GM12878 (cell line): ENCODE measurements around the gene NRP1. TPM values are rescaled to one million over a fixed set of nuclear protein-coding genes. Genes with fewer than 3 reads are reported as not detected.

ENCODE experiments used
- ATAC-seq: fragments of 200-7000 bp; cut with Tn5 transposase; 3 replicates; pipeline ENCODE4 v1.9.1; 2020; ENCODE audit warnings: mild to moderate bottlenecking, moderate library complexity
- BruUV-seq: library from RNA; stranded (reverse); fragments of 400-500 nt; replicated peaks from 2 replicates; lab custom pipeline; 2021; lab: Mats Ljungman, UMichigan
- CTCF ChIA-PET: fragments of 300-600 bp; sonication (Branson Sonifier 250); formaldehyde crosslinking; extraction: SDS; loops from one replicate; lab custom pipeline; 2021; ENCODE audit warnings: inconsistent platforms; lab: Yijun Ruan, JAX
- POLR2A ChIA-PET: fragments of 350-600 bp; formaldehyde crosslinking; extraction: SDS; loops from one replicate; lab custom pipeline; 2021; ENCODE audit warnings: inconsistent platforms; lab: Charles Lee
- RAD21 ChIA-PET: fragments of 300-600 bp; sonication (Branson Sonifier 250); formaldehyde crosslinking; loops from one replicate; lab custom pipeline; 2023; ENCODE audit warnings: antibody characterized with exemption; ENCODE audit not compliant: unreplicated experiment; lab: Charles Lee
- SMC1A ChIA-PET: fragments of 300-600 bp; sonication (Branson Sonifier 250); formaldehyde crosslinking; loops from one replicate; lab custom pipeline; 2023; ENCODE audit not compliant: unreplicated experiment, uncharacterized antibody; lab: Charles Lee
- DNase-seq: peaks from one replicate; pipeline ENCODE4 v3.0.0-alpha.2; 2011; ENCODE audit warnings: low read depth, low spot score
- FAIRE-seq: peaks from 3 replicates; lab custom pipeline; 2011; peaks lifted over from hg19 to GRCh38; lab: Jason Lieb, UNC
- H2AFZ ChIP-seq: 2 replicates; pipeline ENCODE4 v1.6.0; 2011; ENCODE audit warnings: low read depth, low read length, control low read depth; ENCODE audit not compliant: control insufficient read depth
- H3K27ac ChIP-seq: 2 replicates; pipeline ENCODE4 v1.5.1; 2011; ENCODE audit warnings: control low read depth; ENCODE audit not compliant: control insufficient read depth, insufficient read depth
- H3K27me3 ChIP-seq, 2 experiments: replicated peaks in 1 of 2; 2 replicates each; pipeline versions ENCODE4 v1.6.0 to v1.6.1; 2011; ENCODE audit warnings: low read length in 1 of 2; ENCODE audit not compliant: control insufficient read depth in 2 of 2, insufficient read depth in 2 of 2
- H3K36me3 ChIP-seq, 2 experiments: 2 replicates each; pipeline ENCODE4 v1.5.1; 2011; ENCODE audit warnings: low read length in 1 of 2; ENCODE audit not compliant: control insufficient read depth in 2 of 2, insufficient read depth in 2 of 2
- H3K4me1 ChIP-seq: 2 replicates; pipeline ENCODE4 v1.6.1; 2011; ENCODE audit warnings: mild to moderate bottlenecking, low read length, moderate library complexity, mixed read lengths; ENCODE audit not compliant: control insufficient read depth, insufficient read depth
- H3K4me2 ChIP-seq: 2 replicates; pipeline ENCODE4 v1.6.0; 2011; ENCODE audit warnings: control low read depth; ENCODE audit not compliant: control insufficient read depth, insufficient read depth
- H3K4me3 ChIP-seq: fragments of 200-600 bp; sonication (generic); 2 replicates; pipeline ENCODE4 v1.5.1; 2016
- H3K79me2 ChIP-seq: 2 replicates; pipeline ENCODE4 v1.6.0; 2011; ENCODE audit warnings: low read length; ENCODE audit not compliant: control insufficient read depth, insufficient read depth
- H3K9ac ChIP-seq: 2 replicates; pipeline ENCODE4 v1.8.0; 2011; ENCODE audit warnings: low read length, control low read depth, mixed read lengths; ENCODE audit not compliant: control insufficient read depth, insufficient read depth
- H3K9me3 ChIP-seq: replicated peaks from 3 replicates; pipeline ENCODE4 v1.5.1; 2011; ENCODE audit warnings: mild to moderate bottlenecking, low read length; ENCODE audit not compliant: control insufficient read depth, insufficient read depth
- H4K20me1 ChIP-seq: 2 replicates; pipeline ENCODE4 v1.6.0; 2011; ENCODE audit not compliant: control insufficient read depth, insufficient read depth
- BCL3 ChIP-seq: IDR thresholded peaks from 2 replicates; pipeline ENCODE4 v1.6.1; 2011; ENCODE audit warnings: borderline replicate concordance, low read depth, mild to moderate bottlenecking, moderate library complexity, low read length; ENCODE audit not compliant: insufficient read depth, poor library complexity, severe bottlenecking
- CBX5 ChIP-seq: sonication (generic); IDR thresholded peaks from 2 replicates; pipeline ENCODE4 v1.6.1; 2016; ENCODE audit warnings: low read depth, moderate library complexity, mild to moderate bottlenecking, inconsistent platforms
- DPF2 ChIP-seq: fragments of 450-650 bp; IDR thresholded peaks from 2 replicates; pipeline ENCODE4 v1.6.1; 2017; ENCODE audit warnings: mild to moderate bottlenecking
- E4F1 ChIP-seq: fragments of 450-650 bp; IDR thresholded peaks from 2 replicates; pipeline ENCODE4 v1.6.1; 2018; ENCODE audit warnings: borderline replicate concordance, mild to moderate bottlenecking; ENCODE audit not compliant: partially characterized antibody
- EGR1 ChIP-seq, 2 experiments: IDR thresholded peaks; 1 replicate in 1 of 2; 2 replicates in 1 of 2; pipeline ENCODE4 v1.6.1; 2011 to 2012; ENCODE audit warnings: low read depth in 2 of 2, low read length in 2 of 2, borderline replicate concordance in 1 of 2, mild to moderate bottlenecking in 1 of 2, moderate library complexity in 1 of 2
- GABPA ChIP-seq: IDR thresholded peaks from 2 replicates; pipeline ENCODE4 v1.6.1; 2014; ENCODE audit warnings: antibody characterized with exemption, low read depth, mild to moderate bottlenecking, inconsistent platforms
- NFYB ChIP-seq: IDR thresholded peaks from 2 replicates; pipeline ENCODE4 v1.6.1; 2011; ENCODE audit warnings: low read depth, mild to moderate bottlenecking, low read length, improper control_type of control experiment, moderate library complexity; ENCODE audit not compliant: insufficient read depth
- PAX5 ChIP-seq: IDR thresholded peaks from 2 replicates; pipeline ENCODE4 v1.6.1; 2011; ENCODE audit warnings: low read depth, low read length, borderline replicate concordance
- PML ChIP-seq: IDR thresholded peaks from 2 replicates; pipeline ENCODE4 v1.6.1; 2012; ENCODE audit warnings: low read length, inconsistent platforms
- REST ChIP-seq: IDR thresholded peaks from 2 replicates; pipeline ENCODE4 v1.6.1; 2012; ENCODE audit warnings: mild to moderate bottlenecking, low read depth, low read length
- TAF1 ChIP-seq: IDR thresholded peaks from 2 replicates; pipeline ENCODE4 v1.6.1; 2011; ENCODE audit warnings: mild to moderate bottlenecking, low read depth, low read length, borderline replicate concordance
- TCF7 ChIP-seq: IDR thresholded peaks from 2 replicates; pipeline ENCODE4 v1.6.1; 2014; ENCODE audit warnings: antibody characterized with exemption, borderline replicate concordance
- WGBS: methylation state at CpG from one replicate; pipeline ENCODE4 v1.1.6; 2016; ENCODE audit warnings: low lambda C conversion rate; ENCODE audit not compliant: insufficient replicate concordance, insufficient coverage; ENCODE audit errors: missing lambda C conversion rate; 5-methylcytosine and 5-hydroxymethylcytosine counted together
- in situ Hi-C: fragments of 300-500 bp; cut with MboI; formaldehyde crosslinking; loops from 9 replicates; pipeline ENCODE4 v1.14.3; 2018; ENCODE audit warnings: mixed read lengths
- intact Hi-C: fragments of 100-400 bp; cut with micrococcal nuclease; formaldehyde crosslinking; loops from one replicate; pipeline ENCODE4 v1.14.2; 2022; ENCODE audit not compliant: unreplicated experiment
- polyA plus RNA-seq, 11 experiments: library from polyadenylated mRNA; depleted of rRNA in 4 of 11; unstranded in 6 of 11; stranded (reverse) in 5 of 11; fragments of >200 nt; fragmentation: Nextera tagmentation in 4 of 11; fragmentation: Illumina TruSeq in 1 of 11; extraction: Ambion mirVana in 4 of 11; extraction: Trizol in 1 of 11; gene quantifications; 1 replicate in 1 of 11; 2 replicates in 10 of 11; pipeline versions ENCODE4 v1.2.1 to v1.2.3, GENCODE V29; 2011 to 2016; ENCODE audit warnings: inconsistent platforms in 2 of 11, missing spikeins in 2 of 11, low read depth in 1 of 11
- total RNA-seq, 4 experiments: library from RNA; depleted of rRNA in 3 of 4; stranded (reverse); fragments of >200 nt in 3 of 4; fragmentation: Illumina TruSeq in 1 of 4; extraction: Trizol in 1 of 4; gene quantifications; 2 replicates each; pipeline versions ENCODE4 v1.2.1 to v1.2.3, GENCODE V29; 2013 to 2021
- TF ChIP-seq, protein P1 (sequence below): fragments of 450-650 bp; formaldehyde crosslinking; IDR thresholded peaks from 2 replicates; pipeline ENCODE4 v1.5.0; 2022; ENCODE audit warnings: mild to moderate bottlenecking, missing genetic modification characterization

NRP1 gene
- total and polyA plus RNA-seq, 10 of the 15 experiments (the other 5 are each of a cell fraction or from before 2014, with no cell fraction given): 0.11 to 12.1 (median 0.52) TPM

DNA sequence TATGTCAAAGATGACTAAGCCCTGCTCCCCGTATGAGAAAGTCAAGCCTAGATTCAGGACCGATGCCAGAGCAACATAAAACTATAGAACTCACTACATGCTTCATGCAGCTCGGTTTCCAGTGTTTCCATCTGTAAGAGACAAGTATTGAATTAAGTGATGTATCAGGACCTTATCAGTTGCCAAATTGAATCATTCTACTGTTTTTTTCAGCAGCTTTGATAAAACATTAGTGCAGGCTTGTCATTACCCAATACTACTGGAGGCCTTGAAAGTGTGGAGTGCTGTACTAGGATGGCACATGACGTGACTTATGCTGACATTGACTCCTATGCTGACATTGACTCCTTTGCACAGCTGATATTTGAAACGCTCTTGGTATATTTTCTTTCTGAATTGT is 10.8 kb upstream of the NRP1 start:
- Histone ChIP-seq H3K4me1 (no peaks in the 10 kb centered on the region), H3K9ac (no peak overlapping the region), H3K9me3 (no peaks in the 10 kb centered on the region), H2AFZ (no peak overlapping the region), H4K20me1 (no peaks in the 10 kb centered on the region), H3K27ac (no peak overlapping the region), H3K36me3 (no peaks in the 10 kb centered on the region), H3K4me2 (no peak overlapping the region), H3K4me3 (no peak overlapping the region), H3K27me3 (peaks cover 0 to 2% of the 10 kb centered on the region in 2 experiments; a peak in 1 of 4 replicates), H3K79me2 (no peaks in the 10 kb centered on the region)
- no TSS peak for BruUV-seq
- RAD21 ChIA-PET: no interaction called here
- SMC1A ChIA-PET: interaction anchor here (0.8 to 1.6 kb wide), 6 partner anchors 11 to 631 kb away, joined by 3 to 5 read pairs (median 3); partner anchors contain the start of gene NRP1
- POLR2A ChIA-PET: no interaction called here
- 14% methylated on average over 5 of the region's 5 CpGs for whole genome bisulfite sequencing
- intact Hi-C loops (no loop called here), in situ Hi-C loops (no loop called here)
- CTCF ChIA-PET: no interaction called here
- FAIRE-seq (no peak), ATAC-seq (no peak), DNase-seq (no peak)
- TF ChIP-seq NFYB (no peak), GABPA (no peak), PAX5 (no peak), TCF7 (no peak), EGR1 (IDR thresholded peaks at IDR 0.05; ENCODE audit: borderline replicate concordance in 1 of 2, low read depth in 2 of 2, low read length in 2 of 2) (no peak), REST (no peak), DPF2 (no peak), TAF1 (no peak), BCL3 (no peak), CBX5 (no peak), E4F1 (no peak), PML (no peak)
- TF ChIP-seq, protein P1, sequence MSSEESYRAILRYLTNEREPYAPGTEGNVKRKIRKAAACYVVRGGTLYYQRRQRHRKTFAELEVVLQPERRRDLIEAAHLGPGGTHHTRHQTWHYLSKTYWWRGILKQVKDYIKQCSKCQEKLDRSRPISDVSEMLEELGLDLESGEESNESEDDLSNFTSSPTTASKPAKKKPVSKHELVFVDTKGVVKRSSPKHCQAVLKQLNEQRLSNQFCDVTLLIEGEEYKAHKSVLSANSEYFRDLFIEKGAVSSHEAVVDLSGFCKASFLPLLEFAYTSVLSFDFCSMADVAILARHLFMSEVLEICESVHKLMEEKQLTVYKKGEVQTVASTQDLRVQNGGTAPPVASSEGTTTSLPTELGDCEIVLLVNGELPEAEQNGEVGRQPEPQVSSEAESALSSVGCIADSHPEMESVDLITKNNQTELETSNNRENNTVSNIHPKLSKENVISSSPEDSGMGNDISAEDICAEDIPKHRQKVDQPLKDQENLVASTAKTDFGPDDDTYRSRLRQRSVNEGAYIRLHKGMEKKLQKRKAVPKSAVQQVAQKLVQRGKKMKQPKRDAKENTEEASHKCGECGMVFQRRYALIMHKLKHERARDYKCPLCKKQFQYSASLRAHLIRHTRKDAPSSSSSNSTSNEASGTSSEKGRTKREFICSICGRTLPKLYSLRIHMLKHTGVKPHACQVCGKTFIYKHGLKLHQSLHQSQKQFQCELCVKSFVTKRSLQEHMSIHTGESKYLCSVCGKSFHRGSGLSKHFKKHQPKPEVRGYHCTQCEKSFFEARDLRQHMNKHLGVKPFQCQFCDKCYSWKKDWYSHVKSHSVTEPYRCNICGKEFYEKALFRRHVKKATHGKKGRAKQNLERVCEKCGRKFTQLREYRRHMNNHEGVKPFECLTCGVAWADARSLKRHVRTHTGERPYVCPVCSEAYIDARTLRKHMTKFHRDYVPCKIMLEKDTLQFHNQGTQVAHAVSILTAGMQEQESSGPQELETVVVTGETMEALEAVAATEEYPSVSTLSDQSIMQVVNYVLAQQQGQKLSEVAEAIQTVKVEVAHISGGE (CRISPR knock-in tag): no peak
